Fibroblast of lung (primary cell): Measurements from ENCODE around the gene OR8U1. TPM values are rescaled to one million over a fixed set of nuclear protein-coding genes. Genes with fewer than 3 reads are reported as not detected.
"Not testable (repeated sequence)": the region's sequence is repeated elsewhere in the genome, so short reads cannot be mapped to it uniquely, and the experiment has no call there.

ENCODE experiments used
- DNase-seq, 2 donors: peaks; one replicate each; pipeline versions ENCODE4 v3.0.0 to v3.0.0-alpha.2; 2010; ENCODE audit warnings: low read depth in 2 of 2
- H2AFZ ChIP-seq: 2 replicates; pipeline ENCODE4 v1.5.1; 2012; ENCODE audit warnings: low read length, control low read depth, inconsistent platforms
- H3K27ac ChIP-seq: 2 replicates; pipeline ENCODE4 v1.5.1; 2011; ENCODE audit warnings: low read length, control low read depth; ENCODE audit not compliant: insufficient read depth
- H3K27me3 ChIP-seq: 2 replicates; pipeline ENCODE4 v1.5.1; 2011; ENCODE audit warnings: mild to moderate bottlenecking, low read length; ENCODE audit not compliant: control insufficient read depth, insufficient read depth
- H3K36me3 ChIP-seq: 2 replicates; pipeline ENCODE4 v1.5.1; 2011; ENCODE audit warnings: low read length; ENCODE audit not compliant: control insufficient read depth, insufficient read depth
- H3K4me1 ChIP-seq: 2 replicates; pipeline ENCODE4 v1.5.1; 2011; ENCODE audit warnings: low read length; ENCODE audit not compliant: control insufficient read depth, insufficient read depth; ENCODE audit errors: extremely low read depth
- H3K4me2 ChIP-seq: 2 replicates; pipeline ENCODE4 v1.5.1; 2011; ENCODE audit warnings: low read length, control low read depth; ENCODE audit not compliant: insufficient read depth; ENCODE audit errors: extremely low read depth
- H3K4me3 ChIP-seq, 4 experiments: fragments of 200-600 bp in 1 of 4; sonication (generic) in 1 of 4; replicated peaks in 1 of 4; 2 replicates each; pipeline ENCODE4 v1.5.1; 2011 to 2016; ENCODE audit warnings: low read length in 4 of 4, low read depth in 3 of 4, mild to moderate bottlenecking in 3 of 4, control low read depth in 2 of 4, inconsistent platforms in 1 of 4, mixed read lengths in 1 of 4; ENCODE audit not compliant: insufficient read depth in 1 of 4; ENCODE audit errors: control extremely low read depth in 1 of 4
- H3K79me2 ChIP-seq: 2 replicates; pipeline ENCODE4 v1.5.1; 2012; ENCODE audit warnings: mild to moderate bottlenecking, low read length, inconsistent platforms; ENCODE audit not compliant: control insufficient read depth, insufficient read depth
- H3K9ac ChIP-seq: 2 replicates; pipeline ENCODE4 v1.5.1; 2011; ENCODE audit warnings: mild to moderate bottlenecking, low read length, control low read depth; ENCODE audit not compliant: insufficient read depth
- H3K9me3 ChIP-seq: 2 replicates; pipeline ENCODE4 v1.5.1; 2012; ENCODE audit warnings: low read depth, low read length; ENCODE audit not compliant: control insufficient read depth, insufficient read depth
- H4K20me1 ChIP-seq: 2 replicates; pipeline ENCODE4 v1.5.1; 2011; ENCODE audit warnings: low read length; ENCODE audit not compliant: control insufficient read depth, insufficient read depth; ENCODE audit errors: extremely low read depth
- CTCF ChIP-seq, 2 donors: IDR thresholded peaks in 1 of 2; conservative IDR thresholded peaks in 1 of 2; 1 replicate in 1 of 2; 2 replicates in 1 of 2; pipeline ENCODE4 v1.5.1; 2011 to 2012; ENCODE audit warnings: low read length in 2 of 2, control low read depth in 1 of 2, inconsistent platforms in 1 of 2, low read depth in 1 of 2, mild to moderate bottlenecking in 1 of 2
- EZH2 ChIP-seq: IDR thresholded peaks from 2 replicates; pipeline ENCODE4 v1.5.1; 2012; ENCODE audit warnings: low read length, control low read depth, mild to moderate bottlenecking; ENCODE audit errors: missing control alignments
- polyA plus RNA-seq, 2 donors: library from polyadenylated mRNA; depleted of rRNA in 1 of 2; stranded (reverse) in 1 of 2; unstranded in 1 of 2; fragments of >200 nt; gene quantifications; 2 replicates each; pipeline ENCODE4 v1.2.1, GENCODE V29; 2011 to 2012; ENCODE audit warnings: missing spikeins in 1 of 2
- total RNA-seq: library from RNA; depleted of rRNA; stranded (reverse); fragments of >200 nt; gene quantifications from 2 replicates; pipeline ENCODE4 v1.2.1, GENCODE V29; 2014

Gene OR8U1
- total and polyA plus RNA-seq, 2 donors (not counting 1 experiment from before 2014, with no cell fraction given): not detected

GRCh38 chr11:56380120-56380519, 4.7 kb downstream of the OR8U1 start:
- TF ChIP-seq CTCF (conservative IDR thresholded peaks at IDR 0.05 in 1 of 2, IDR thresholded peaks at IDR 0.05 in 1 of 2; ENCODE audit: low read depth in 1 of 2, low read length in 2 of 2) (no peak), EZH2 (no peak)
- H3K79me2 ChIP-seq: no peaks in the 10 kb centered on the region

GRCh38 chr11:56394381-56394780, 19.0 kb downstream of the OR8U1 start:
- Histone ChIP-seq H2AFZ (no peak overlapping the region), H3K27ac (no peak overlapping the region), H3K4me2 (no peak overlapping the region), H3K27me3 (no peaks in the 10 kb centered on the region), H3K9me3 (no peaks in the 10 kb centered on the region), H3K4me3 (no peak overlapping the region), H3K36me3 (no peaks in the 10 kb centered on the region), H3K79me2 (no peaks in the 10 kb centered on the region), H3K4me1 (no peaks in the 10 kb centered on the region), H3K9ac (no peak overlapping the region), H4K20me1 (no peaks in the 10 kb centered on the region)
- DNase-seq: no peak
- TF ChIP-seq CTCF (conservative IDR thresholded peaks at IDR 0.05 in 1 of 2, IDR thresholded peaks at IDR 0.05 in 1 of 2; ENCODE audit: low read depth in 1 of 2, low read length in 2 of 2) (no peak), EZH2 (no peak)

More at GRCh38 chr11:56380120-56380519, 4.7 kb downstream of the OR8U1 start:
- Histone ChIP-seq H2AFZ (no peak overlapping the region), H3K9me3 (no peaks in the 10 kb centered on the region), H3K36me3 (no peaks in the 10 kb centered on the region), H3K27me3 (no peaks in the 10 kb centered on the region), H3K4me2 (no peak overlapping the region), H3K9ac (no peak overlapping the region), H3K27ac (no peak overlapping the region), H3K4me3 (no peak overlapping the region), H4K20me1 (no peaks in the 10 kb centered on the region), H3K4me1 (no peaks in the 10 kb centered on the region)
- DNase-seq: no peak

GRCh38 chr11:56396047-56396446, 20.6 kb downstream of the OR8U1 start:
- DNase-seq: no peak
- Histone ChIP-seq H3K79me2 (no peaks in the 10 kb centered on the region), H2AFZ (no peak overlapping the region), H3K4me2 (no peak overlapping the region), H3K9ac (no peak overlapping the region), H3K4me1 (no peaks in the 10 kb centered on the region), H3K9me3 (no peaks in the 10 kb centered on the region), H3K27ac (no peak overlapping the region), H3K36me3 (no peaks in the 10 kb centered on the region), H3K4me3 (no peak overlapping the region), H4K20me1 (no peaks in the 10 kb centered on the region), H3K27me3 (no peaks in the 10 kb centered on the region)
- no peak for TF ChIP-seq CTCF (conservative IDR thresholded peaks at IDR 0.05 in 1 of 2, IDR thresholded peaks at IDR 0.05 in 1 of 2; ENCODE audit: low read depth in 1 of 2, low read length in 2 of 2)
- TF ChIP-seq EZH2: no peak

GRCh38 chr11:56401858-56402461, 26.5 kb downstream of the OR8U1 start:
- not testable (repeated sequence) for H2AFZ ChIP-seq

More at GRCh38 chr11:56401858-56402461, 26.5 kb downstream of the OR8U1 start:
- H3K4me2 ChIP-seq, H3K27me3 ChIP-seq, H3K4me1 ChIP-seq, H3K4me3 ChIP-seq, DNase-seq, H3K9me3 ChIP-seq, H4K20me1 ChIP-seq, H3K27ac ChIP-seq, H3K79me2 ChIP-seq, H3K36me3 ChIP-seq, H3K9ac ChIP-seq: not testable (repeated sequence)
